Liver (tissue), 9 donors: ENCODE measurements around the gene IQCH. TPM values are rescaled to one million over a fixed set of nuclear protein-coding genes. Genes with fewer than 3 reads are reported as not detected.

Experiments
- DNase-seq: peaks from one replicate; pipeline ENCODE4 v3.0.0-alpha.2; 2017; ENCODE audit warnings: low spot score
- H3K27ac ChIP-seq, 2 donors: one replicate each; pipeline ENCODE4 v1.7.0; 2013; ENCODE audit warnings: inconsistent platforms in 2 of 2, low read length in 2 of 2, control low read depth in 1 of 2, low read depth in 1 of 2, mild to moderate bottlenecking in 1 of 2
- H3K27me3 ChIP-seq, 4 donors: one replicate each; pipeline versions ENCODE4 v1.6.1 to v1.7.0; 2013; ENCODE audit warnings: low read length in 3 of 4, inconsistent platforms in 1 of 4, mild to moderate bottlenecking in 1 of 4, moderate library complexity in 1 of 4; ENCODE audit not compliant: control insufficient read depth in 4 of 4, insufficient read depth in 4 of 4
- H3K36me3 ChIP-seq, 4 donors: one replicate each; pipeline versions ENCODE4 v1.6.1 to v1.7.0; 2013; ENCODE audit warnings: low read length in 3 of 4, mild to moderate bottlenecking in 3 of 4, low read depth in 1 of 4, moderate library complexity in 1 of 4; ENCODE audit not compliant: control insufficient read depth in 4 of 4, insufficient read depth in 3 of 4
- H3K4me1 ChIP-seq, 4 donors: one replicate each; pipeline versions ENCODE4 v1.6.1 to v1.7.0; 2013; ENCODE audit warnings: low read length in 3 of 4, mild to moderate bottlenecking in 3 of 4, moderate library complexity in 1 of 4; ENCODE audit not compliant: control insufficient read depth in 4 of 4, insufficient read depth in 4 of 4
- H3K4me3 ChIP-seq, 3 donors: one replicate each; pipeline versions ENCODE4 v1.6.1 to v1.7.0; 2013; ENCODE audit warnings: low read length in 3 of 3, control low read depth in 1 of 3, low read depth in 1 of 3, mild to moderate bottlenecking in 1 of 3
- H3K9ac ChIP-seq, 2 donors: one replicate each; pipeline ENCODE4 v1.7.0; 2013; ENCODE audit warnings: low read length in 2 of 2, mild to moderate bottlenecking in 2 of 2, moderate library complexity in 2 of 2, control low read depth in 1 of 2, low read depth in 1 of 2
- H3K9me3 ChIP-seq, 4 donors: one replicate each; pipeline versions ENCODE4 v1.6.1 to v1.7.0; 2013; ENCODE audit warnings: low read length in 3 of 4; ENCODE audit not compliant: control insufficient read depth in 4 of 4
- EGR1 ChIP-seq, 2 donors: IDR thresholded peaks; 2 replicates each; pipeline ENCODE4 v1.6.1; 2016 to 2018; ENCODE audit warnings: antibody characterized with exemption in 2 of 2, low read depth in 2 of 2
- FOXA1 ChIP-seq: IDR thresholded peaks from 2 replicates; pipeline ENCODE4 v1.6.1; 2016; ENCODE audit warnings: antibody characterized with exemption
- FOXA2 ChIP-seq: IDR thresholded peaks from 2 replicates; pipeline ENCODE4 v1.6.1; 2016; ENCODE audit warnings: antibody characterized with exemption
- GABPA ChIP-seq, 2 donors: IDR thresholded peaks in 1 of 2; conservative IDR thresholded peaks in 1 of 2; 2 replicates each; pipeline ENCODE4 v1.6.1; 2016; ENCODE audit warnings: antibody characterized with exemption in 2 of 2, mild to moderate bottlenecking in 1 of 2, moderate library complexity in 1 of 2
- HNF4A ChIP-seq, 2 donors: conservative IDR thresholded peaks; 2 replicates each; pipeline ENCODE4 v1.6.1; 2016; ENCODE audit warnings: antibody characterized with exemption in 2 of 2, mild to moderate bottlenecking in 2 of 2
- HNF4G ChIP-seq: IDR thresholded peaks from 2 replicates; pipeline ENCODE4 v1.6.1; 2016; ENCODE audit warnings: antibody characterized with exemption
- MAX ChIP-seq: IDR thresholded peaks from 2 replicates; pipeline ENCODE4 v1.6.1; 2016; ENCODE audit warnings: antibody characterized with exemption
- NR2F2 ChIP-seq: IDR thresholded peaks from 2 replicates; pipeline ENCODE4 v1.6.1; 2016; ENCODE audit warnings: antibody characterized with exemption
- RAD21 ChIP-seq, 2 donors: IDR thresholded peaks; 2 replicates each; pipeline ENCODE4 v1.6.1; 2016; ENCODE audit warnings: antibody characterized with exemption in 2 of 2, mild to moderate bottlenecking in 2 of 2
- REST ChIP-seq: IDR thresholded peaks from 2 replicates; pipeline ENCODE4 v1.6.1; 2016; ENCODE audit warnings: antibody characterized with exemption, mild to moderate bottlenecking
- RXRA ChIP-seq, 2 donors: IDR thresholded peaks; 2 replicates each; pipeline ENCODE4 v1.6.1; 2017 to 2018; ENCODE audit warnings: antibody characterized with exemption in 2 of 2, mild to moderate bottlenecking in 1 of 2
- SP1 ChIP-seq: IDR thresholded peaks from 2 replicates; pipeline ENCODE4 v1.6.1; 2018; ENCODE audit warnings: antibody characterized with exemption, mild to moderate bottlenecking
- TAF1 ChIP-seq: conservative IDR thresholded peaks from 2 replicates; pipeline ENCODE4 v1.6.1; 2016; ENCODE audit warnings: antibody characterized with exemption, mild to moderate bottlenecking
- YY1 ChIP-seq: IDR thresholded peaks from 2 replicates; pipeline ENCODE4 v1.6.1; 2016; ENCODE audit warnings: antibody characterized with exemption, mild to moderate bottlenecking
- WGBS: extraction: QIAGEN DNeasy Blood & Tissue Kit; methylation state at CpG from one replicate; pipeline ENCODE4 v1.1.7; 2013; 5-methylcytosine and 5-hydroxymethylcytosine counted together
- polyA plus RNA-seq, 2 donors: library from polyadenylated mRNA; stranded (reverse) in 1 of 2; unstranded in 1 of 2; fragments of 200-250 nt in 1 of 2; fragments of >200 nt in 1 of 2; fragmentation: Nextera tagmentation in 1 of 2; extraction: Ambion mirVana in 1 of 2; gene quantifications; one replicate each; pipeline versions ENCODE4 v1.2.1 to v1.2.3, GENCODE V29; 2013 to 2015
- total RNA-seq, 2 donors: library from RNA; depleted of rRNA; stranded (reverse); fragments of >200 nt; gene quantifications; one replicate each; pipeline ENCODE4 v1.2.3, GENCODE V29; 2014
- TF ChIP-seq, protein P1 (sequence below): fragments of 150-350 bp; IDR thresholded peaks from 2 replicates; pipeline ENCODE4 v1.5.1; 2017; ENCODE audit warnings: improper control_type of control experiment, low read depth, low read length; ENCODE audit not compliant: missing input control
- TF ChIP-seq, protein P2 (sequence below): IDR thresholded peaks from 2 replicates; pipeline ENCODE4 v1.6.1; 2016; ENCODE audit warnings: antibody characterized with exemption
- TF ChIP-seq, protein P3 (sequence below): IDR thresholded peaks from 2 replicates; pipeline ENCODE4 v1.6.1; 2016; ENCODE audit warnings: antibody characterized with exemption
- donor health status: healthy.
- donor health status: healthy.
- donor health status: healthy.
- donor health status: healthy.
- donor health status: healthy.

Gene IQCH
- total and polyA plus RNA-seq, 4 donors, result 0.23 to 1.6 (median 0.86) TPM

DNA sequence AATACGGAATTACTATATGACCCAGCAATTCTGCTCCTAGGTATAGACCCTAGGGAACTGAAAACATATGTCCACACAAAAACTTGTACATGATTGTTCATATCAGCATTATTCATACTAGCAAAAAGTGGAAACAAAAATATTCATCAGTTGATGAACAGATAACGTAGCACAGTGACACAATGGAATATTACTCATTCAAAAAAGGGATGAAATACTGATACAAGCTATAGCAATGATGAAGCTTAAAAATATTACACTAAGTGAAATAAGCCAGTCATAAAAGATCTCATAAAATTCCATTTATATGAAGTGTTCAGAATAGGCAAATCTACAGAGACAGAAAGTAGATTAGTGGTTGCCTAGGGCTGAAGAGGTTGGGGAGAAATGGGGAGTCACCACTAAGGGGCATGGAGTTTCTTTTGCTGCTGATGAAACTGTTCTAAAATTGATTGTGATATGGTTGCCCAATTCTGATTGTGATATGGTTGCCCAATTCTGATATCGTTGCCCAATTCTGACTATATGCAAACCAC is 276.9 kb downstream of the IQCH start:
- no peak overlapping the region for H3K27ac ChIP-seq
- TF ChIP-seq RAD21 (IDR thresholded peaks at IDR 0.05) (peak in 1 of 2 donors; percentile 18), GABPA (IDR thresholded peaks at IDR 0.05 in 1 of 2, conservative IDR thresholded peaks at IDR 0.05 in 1 of 2) (no peak), TAF1 (no peak)
- no peaks in the 10 kb centered on the region for H3K27me3 ChIP-seq
- DNase-seq, result no peak
- H3K4me1 ChIP-seq, result peaks cover 0 to 2% (median 0%) of the 10 kb centered on the region in 4 donors
- H3K36me3 ChIP-seq, result peaks cover 0 to 5% (median 2%) of the 10 kb centered on the region in 4 donors
- H3K4me3 ChIP-seq, result no peak overlapping the region
- no peaks in the 10 kb centered on the region for H3K9me3 ChIP-seq
- WGBS, result 69% methylated on average over 3 of the region's 3 CpGs
- H3K9ac ChIP-seq, result no peak overlapping the region

DNA sequence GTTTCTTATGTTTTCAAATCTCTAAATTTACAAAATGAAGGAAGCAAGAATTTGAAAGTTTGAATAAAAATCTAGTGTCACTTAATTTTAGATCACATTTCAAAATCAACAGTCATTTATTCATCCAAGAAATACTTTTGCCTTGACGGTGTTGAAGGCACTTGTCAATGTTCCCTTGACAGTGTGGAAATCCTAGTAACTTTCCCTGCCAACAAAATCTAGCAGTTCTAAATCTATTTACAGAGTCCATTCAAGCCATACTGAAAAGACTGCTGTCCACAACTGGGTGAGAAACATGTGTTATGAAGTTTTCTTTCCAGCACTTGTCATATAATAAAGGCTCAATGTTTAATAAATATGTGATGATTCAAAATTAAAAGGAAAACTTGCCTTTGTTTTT is 279.3 kb downstream of the IQCH start:
- Histone ChIP-seq H3K9ac (no peak overlapping the region), H3K4me3 (no peak overlapping the region), H3K27me3 (no peaks in the 10 kb centered on the region), H3K4me1 (peaks cover 0 to 2% (median 0%) of the 10 kb centered on the region in 4 donors), H3K27ac (no peak overlapping the region), H3K36me3 (peaks cover 0 to 2% (median 0%) of the 10 kb centered on the region in 4 donors), H3K9me3 (no peaks in the 10 kb centered on the region)
- TF ChIP-seq YY1 (no peak), RAD21 (IDR thresholded peaks at IDR 0.05) (no peak), FOXA1 (no peak), FOXA2 (no peak), TAF1 (no peak)
- TF ChIP-seq, protein P1, sequence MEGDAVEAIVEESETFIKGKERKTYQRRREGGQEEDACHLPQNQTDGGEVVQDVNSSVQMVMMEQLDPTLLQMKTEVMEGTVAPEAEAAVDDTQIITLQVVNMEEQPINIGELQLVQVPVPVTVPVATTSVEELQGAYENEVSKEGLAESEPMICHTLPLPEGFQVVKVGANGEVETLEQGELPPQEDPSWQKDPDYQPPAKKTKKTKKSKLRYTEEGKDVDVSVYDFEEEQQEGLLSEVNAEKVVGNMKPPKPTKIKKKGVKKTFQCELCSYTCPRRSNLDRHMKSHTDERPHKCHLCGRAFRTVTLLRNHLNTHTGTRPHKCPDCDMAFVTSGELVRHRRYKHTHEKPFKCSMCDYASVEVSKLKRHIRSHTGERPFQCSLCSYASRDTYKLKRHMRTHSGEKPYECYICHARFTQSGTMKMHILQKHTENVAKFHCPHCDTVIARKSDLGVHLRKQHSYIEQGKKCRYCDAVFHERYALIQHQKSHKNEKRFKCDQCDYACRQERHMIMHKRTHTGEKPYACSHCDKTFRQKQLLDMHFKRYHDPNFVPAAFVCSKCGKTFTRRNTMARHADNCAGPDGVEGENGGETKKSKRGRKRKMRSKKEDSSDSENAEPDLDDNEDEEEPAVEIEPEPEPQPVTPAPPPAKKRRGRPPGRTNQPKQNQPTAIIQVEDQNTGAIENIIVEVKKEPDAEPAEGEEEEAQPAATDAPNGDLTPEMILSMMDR, result no peak
- WGBS, result 80% methylated on average over 1 of the region's 1 CpG
- no peak for DNase-seq

DNA sequence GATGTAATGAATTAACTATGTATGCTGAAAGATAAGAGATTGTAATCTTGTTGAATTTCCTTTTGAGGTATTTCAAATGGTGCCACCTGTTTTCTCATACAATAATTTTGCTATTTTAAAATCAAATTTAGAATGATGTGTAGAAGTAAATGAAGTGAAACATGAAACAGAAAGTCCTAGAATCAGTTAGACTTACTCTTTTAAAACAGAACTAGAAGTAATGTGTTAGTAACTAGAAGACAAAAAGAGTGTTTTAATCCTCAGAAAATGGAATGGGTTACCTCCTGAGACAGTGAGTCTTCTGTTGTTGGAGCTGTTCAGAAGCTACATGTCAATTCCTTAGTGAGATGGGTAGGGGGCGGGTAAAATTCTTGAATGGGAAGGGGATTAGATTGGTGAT is 279.8 kb downstream of the IQCH start:
- Histone ChIP-seq H3K27ac (no peak overlapping the region), H3K4me1 (peaks cover 0 to 2% (median 0%) of the 10 kb centered on the region in 4 donors), H3K36me3 (peaks cover 0 to under 1% (median 0%) of the 10 kb centered on the region in 4 donors), H3K4me3 (no peak overlapping the region), H3K9ac (no peak overlapping the region), H3K9me3 (no peaks in the 10 kb centered on the region), H3K27me3 (no peaks in the 10 kb centered on the region)
- WGBS, result 89% methylated on average over 1 of the region's 1 CpG
- no peak for DNase-seq
- TF ChIP-seq YY1 (no peak), SP1 (no peak), REST (no peak), RXRA (IDR thresholded peaks at IDR 0.05) (no peak), FOXA1 (no peak), HNF4G (no peak), NR2F2 (no peak), FOXA2 (no peak), HNF4A (conservative IDR thresholded peaks at IDR 0.05) (no peak), GABPA (IDR thresholded peaks at IDR 0.05 in 1 of 2, conservative IDR thresholded peaks at IDR 0.05 in 1 of 2) (no peak), TAF1 (no peak), EGR1 (IDR thresholded peaks at IDR 0.05; ENCODE audit: low read depth in 2 of 2) (no peak), MAX (no peak), RAD21 (IDR thresholded peaks at IDR 0.05) (no peak)
- TF ChIP-seq, protein P2, sequence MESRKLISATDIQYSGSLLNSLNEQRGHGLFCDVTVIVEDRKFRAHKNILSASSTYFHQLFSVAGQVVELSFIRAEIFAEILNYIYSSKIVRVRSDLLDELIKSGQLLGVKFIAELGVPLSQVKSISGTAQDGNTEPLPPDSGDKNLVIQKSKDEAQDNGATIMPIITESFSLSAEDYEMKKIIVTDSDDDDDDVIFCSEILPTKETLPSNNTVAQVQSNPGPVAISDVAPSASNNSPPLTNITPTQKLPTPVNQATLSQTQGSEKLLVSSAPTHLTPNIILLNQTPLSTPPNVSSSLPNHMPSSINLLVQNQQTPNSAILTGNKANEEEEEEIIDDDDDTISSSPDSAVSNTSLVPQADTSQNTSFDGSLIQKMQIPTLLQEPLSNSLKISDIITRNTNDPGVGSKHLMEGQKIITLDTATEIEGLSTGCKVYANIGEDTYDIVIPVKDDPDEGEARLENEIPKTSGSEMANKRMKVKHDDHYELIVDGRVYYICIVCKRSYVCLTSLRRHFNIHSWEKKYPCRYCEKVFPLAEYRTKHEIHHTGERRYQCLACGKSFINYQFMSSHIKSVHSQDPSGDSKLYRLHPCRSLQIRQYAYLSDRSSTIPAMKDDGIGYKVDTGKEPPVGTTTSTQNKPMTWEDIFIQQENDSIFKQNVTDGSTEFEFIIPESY, result no peak
- TF ChIP-seq, protein P3, sequence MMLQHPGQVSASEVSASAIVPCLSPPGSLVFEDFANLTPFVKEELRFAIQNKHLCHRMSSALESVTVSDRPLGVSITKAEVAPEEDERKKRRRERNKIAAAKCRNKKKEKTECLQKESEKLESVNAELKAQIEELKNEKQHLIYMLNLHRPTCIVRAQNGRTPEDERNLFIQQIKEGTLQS, result no peak
- TF ChIP-seq, protein P1, result no peak
